RPMI7951 (cell line): ENCODE results near the gene GRID1. TPM values are rescaled to one million over a fixed set of nuclear protein-coding genes. Genes with fewer than 3 reads are reported as not detected.

Experiments
- DNase-seq: peaks from one replicate; pipeline ENCODE4 v3.0.0-alpha.2; 2012; ENCODE audit warnings: low read depth
- total RNA-seq: library from RNA; depleted of rRNA; stranded (reverse); fragments of >200 nt; shearing (Covaris generic); gene quantifications from 2 replicates; pipeline ENCODE4 v1.2.3, GENCODE V29; 2014

Gene GRID1
- total RNA-seq, 1 experiment from 2014 or later = not detected

DNA sequence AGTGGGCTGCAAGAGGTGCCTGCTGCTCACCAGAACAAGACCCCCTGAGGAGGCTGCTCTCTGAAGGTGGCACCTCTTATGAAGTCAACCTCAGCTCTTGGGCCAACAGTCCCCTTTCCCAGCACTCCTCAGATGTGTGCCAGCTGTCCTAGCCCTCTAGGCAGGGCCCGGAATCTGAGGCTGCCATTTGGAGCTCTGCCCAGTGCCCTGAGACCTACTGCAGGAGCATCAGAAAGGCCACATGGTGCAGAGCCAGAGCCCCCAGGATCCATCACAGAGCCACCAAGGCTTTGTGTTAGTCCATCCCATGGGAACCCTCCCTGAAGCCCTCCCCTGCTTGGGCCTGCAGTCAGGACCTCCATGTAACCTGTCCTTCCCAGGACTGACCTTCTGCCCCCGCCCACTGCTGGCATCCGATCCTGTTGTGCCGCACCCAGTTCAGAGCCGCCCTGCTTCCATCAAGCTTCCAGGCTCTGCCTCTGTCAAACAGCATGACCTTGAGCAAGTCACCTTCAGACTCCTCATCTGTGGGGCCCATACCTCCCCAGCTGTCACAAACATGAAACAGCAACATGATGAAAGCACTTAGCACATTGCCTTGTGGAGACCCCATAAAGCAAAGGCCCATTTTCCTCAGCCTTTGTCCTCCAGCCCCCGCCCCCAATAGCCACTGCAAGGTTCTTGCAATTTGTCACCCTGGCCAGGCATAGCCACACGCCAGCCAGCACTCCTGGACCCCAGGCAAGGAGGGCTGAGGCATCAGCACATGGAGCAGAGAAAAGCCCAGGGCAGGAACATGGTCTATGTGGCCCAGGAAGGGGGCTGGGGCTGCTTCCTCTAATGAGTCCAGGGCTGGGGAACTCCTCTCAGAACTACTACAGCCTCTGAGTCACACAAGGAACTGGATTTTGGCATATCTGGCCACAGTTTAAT lies 51.7 kb downstream of the GRID1 start:
- no peak for DNase-seq

DNA sequence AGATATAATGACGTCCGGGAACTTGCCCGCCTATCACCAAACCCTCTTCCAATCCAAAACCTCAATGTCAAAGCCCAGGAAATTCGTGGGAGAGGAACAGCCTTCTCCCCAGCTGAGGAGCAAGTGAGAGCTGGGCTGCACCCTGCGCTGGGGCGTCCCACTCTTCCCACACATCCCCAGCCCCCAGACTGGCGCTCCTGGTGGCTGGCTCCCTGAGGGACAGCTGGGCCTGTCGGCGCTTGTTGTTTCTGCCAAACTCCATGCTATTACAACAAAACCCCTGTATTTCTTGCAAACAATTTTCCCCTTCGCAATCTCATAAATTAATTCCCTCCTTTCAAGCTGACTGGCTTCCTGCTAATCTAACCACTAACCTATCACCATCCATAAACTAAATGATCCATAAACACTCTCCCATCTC lies 53.0 kb downstream of the GRID1 start:
- DNase-seq = no peak

DNA sequence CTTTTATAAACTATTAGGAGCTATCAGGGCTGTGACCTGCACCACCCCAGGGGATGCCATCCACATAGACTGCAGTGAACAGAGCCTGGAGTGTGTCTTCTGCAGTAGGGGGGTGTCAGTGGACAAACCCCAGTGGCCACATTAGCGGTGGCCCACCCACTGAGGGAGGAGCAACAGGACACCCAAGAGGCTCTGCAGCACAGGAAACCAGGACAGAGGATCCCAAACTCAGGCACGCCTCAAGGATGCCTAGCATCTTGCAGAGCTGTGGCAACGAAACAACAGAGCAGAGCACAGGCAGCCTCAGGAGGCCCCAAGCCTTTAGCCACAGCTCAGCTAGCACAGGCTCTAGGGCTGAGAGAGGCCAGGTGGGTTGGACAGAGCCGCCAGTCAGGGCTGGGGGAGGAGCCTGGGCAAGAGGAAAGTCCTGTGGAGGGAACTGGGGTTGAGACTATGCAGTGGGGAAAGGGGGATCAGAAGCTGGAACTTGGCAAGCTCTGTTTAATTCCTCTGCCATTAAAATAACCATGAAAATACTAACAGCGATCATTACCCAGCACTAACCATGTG lies 53.8 kb downstream of the GRID1 start:
- no peak for DNase-seq

DNA sequence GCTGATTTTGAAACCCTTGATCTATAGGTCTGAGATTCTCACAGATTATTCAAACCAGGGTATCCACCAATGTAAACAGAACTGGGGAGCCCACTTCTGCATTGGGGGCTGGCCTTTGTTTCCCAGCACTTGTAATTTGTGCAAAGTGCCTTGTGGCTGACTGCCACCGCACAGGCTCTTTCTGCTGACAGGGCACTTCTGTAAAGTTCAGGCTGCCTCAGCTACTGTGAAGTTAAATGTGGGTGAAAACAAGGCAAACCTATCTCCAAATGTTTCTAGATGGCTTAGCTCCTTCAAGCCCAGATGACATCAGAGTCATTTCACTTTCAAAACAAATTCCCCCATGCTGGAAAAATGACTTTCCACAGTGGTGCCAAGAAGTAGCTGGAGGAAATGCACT lies 54.7 kb downstream of the GRID1 start:
- no peak for DNase-seq

DNA sequence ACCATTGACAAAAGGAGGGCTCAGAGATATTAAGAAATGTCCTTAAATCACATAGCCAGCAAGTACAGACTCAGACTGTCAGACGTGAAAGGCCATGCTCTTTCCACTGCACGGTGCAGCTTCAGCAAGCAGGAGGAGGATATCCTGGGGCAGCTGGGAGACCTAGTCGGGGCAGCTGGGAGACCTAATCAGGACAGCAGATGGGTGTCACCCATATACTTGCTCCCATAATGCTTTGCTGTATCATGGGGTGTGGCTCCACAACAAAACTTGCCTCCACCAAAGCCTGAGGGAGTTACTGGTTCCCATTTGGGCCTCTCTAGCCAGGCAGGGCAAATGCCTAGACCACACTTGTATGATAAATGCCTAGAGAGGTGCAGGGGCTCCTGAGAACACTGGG lies 55.4 kb downstream of the GRID1 start:
- DNase-seq = no peak

DNA sequence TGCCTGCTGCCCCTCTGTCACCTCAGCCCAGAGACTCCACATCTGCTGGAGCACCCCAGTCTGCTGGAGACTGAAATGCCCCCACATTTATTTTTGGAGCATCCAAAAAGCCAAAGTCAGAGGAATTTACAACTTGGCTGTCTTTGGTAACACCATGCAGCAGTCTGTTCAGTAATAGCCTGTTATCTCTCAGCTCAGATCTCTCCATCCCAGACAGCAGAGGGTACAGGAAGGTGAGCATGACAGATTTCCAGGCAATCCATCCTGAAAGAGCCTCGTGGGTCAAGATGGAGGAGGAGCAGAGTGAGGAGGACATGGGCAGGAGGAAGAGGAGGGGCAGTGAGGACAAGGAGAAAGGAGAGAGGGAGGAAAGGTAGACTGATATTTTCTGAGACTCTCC lies 55.9 kb downstream of the GRID1 start:
- DNase-seq = no peak

DNA sequence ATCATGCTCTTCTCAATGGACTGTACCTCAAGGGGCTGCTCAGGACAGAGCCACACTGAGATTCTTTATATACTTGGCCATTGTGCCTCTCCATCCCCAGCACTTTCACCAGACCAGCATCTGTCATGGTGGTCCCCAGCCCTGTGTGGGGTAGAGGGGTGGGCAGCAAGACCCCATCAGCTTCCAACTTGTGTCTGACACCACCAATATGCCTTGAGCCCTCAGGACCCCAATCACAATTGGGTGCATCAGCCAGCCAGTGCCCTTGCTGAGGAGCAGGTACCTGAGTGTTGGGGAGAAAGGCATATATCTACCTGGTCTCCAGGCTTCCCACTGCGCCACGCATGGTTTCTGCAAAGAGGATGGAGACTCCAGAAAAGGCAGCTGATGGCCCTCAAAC lies 56.3 kb downstream of the GRID1 start:
- DNase-seq = no peak

DNA sequence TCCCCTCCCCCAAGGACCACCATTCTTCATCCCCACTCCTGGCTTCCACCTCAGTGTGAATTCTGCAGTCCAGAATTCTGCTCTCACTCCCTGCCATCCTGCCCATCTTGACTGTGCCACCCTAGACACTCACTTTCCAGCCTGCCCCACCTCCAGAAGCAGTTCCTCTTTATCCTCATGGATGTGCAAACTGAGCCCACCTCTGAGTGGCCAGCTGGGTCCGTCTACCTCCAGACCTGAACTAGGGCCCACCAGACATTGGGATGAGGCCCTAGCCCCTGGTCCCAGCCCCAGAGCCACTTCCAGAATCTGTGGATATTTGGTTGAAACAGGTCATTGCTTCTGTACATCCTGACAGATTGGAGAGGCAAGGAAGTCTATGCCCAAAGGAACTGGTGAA lies 58.5 kb downstream of the GRID1 start:
- DNase-seq = no peak

DNA sequence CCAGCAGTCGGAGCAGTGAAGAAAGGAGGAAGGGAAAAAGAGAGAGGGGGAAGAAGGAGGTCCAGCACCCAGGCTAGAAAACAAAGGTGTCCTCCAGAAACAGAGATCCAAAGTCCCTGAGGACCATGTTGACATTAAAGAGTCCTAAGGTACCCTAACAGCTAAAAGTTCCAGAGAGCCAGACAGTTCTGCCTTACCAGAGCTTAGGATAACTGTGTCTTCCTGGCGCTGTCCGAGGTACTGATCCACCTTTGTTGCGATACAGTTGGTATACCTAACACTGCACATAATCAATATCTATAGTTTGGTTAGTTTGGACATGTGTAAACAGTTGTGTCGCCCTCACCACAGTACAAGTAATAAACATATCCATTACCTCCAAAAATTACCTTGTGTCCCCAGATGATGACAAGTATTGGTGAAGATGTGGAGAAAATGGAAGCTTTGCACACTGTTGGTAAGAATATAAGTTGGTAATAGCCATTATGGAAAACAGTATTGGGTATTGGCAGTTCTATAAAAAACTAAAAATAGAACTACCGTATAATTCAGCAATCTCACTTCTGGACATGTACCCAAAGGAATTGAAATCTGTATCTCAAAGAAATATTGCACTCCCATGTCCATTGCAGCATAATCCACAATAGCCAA lies 59.8 kb downstream of the GRID1 start:
- DNase-seq = peak; percentile 2

DNA sequence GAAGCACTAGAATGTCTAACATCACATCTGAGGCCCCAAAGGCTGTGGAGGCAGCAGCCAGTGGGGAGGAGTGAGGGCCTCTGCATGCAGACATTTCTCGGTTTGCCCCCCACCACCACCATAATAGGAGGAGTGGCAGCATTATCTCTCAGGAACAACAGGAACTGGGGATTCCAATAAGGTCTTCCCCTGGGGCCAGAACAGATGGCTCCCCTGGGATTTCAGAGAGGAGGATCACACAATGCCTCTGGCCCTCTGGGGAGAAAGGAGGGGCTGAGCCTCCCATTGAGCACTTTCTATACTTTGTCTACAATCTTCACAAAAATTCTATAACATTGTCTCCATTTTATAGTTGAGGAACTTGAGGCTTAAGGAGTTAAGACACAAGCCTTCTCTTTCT lies 61.1 kb downstream of the GRID1 start:
- DNase-seq = no peak

DNA sequence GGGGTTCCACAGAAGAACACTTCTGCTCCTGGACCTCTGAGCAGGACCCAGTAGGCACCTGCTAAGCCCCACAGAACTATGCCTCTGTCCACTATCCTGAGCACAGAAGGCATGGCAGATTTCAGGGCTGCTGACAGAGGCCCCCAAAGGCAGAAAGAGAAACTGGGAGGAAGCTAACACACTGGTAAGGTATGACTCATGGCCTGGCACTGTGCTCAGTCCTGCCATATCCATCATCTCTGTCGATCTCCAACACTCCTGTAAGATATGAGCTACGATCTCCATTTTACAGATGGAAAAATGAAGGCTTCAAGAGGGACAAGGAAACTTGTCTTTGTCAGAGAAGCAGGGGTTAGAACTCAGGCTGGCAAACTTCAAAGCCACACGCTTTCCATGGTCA lies 62.2 kb downstream of the GRID1 start:
- no peak for DNase-seq

DNA sequence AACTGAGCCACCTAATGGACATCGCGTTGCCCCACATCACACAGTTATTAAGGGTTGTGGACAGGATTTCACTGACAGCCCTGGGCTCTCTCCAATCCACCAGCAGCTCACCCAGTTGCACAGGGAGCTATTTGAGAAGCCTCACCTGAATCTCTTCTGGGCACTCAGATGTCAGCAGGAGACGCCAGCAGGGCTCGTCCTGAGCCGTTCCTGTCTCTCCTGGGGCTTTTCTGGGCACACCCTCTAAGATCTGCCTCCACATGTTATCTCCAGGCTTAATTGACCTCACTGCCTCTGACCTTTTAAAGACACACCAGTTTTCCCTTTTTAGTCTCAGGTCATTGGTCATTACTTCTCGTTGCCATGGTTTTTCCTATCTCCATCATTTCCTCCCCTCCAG lies 63.0 kb downstream of the GRID1 start:
- DNase-seq = no peak

DNA sequence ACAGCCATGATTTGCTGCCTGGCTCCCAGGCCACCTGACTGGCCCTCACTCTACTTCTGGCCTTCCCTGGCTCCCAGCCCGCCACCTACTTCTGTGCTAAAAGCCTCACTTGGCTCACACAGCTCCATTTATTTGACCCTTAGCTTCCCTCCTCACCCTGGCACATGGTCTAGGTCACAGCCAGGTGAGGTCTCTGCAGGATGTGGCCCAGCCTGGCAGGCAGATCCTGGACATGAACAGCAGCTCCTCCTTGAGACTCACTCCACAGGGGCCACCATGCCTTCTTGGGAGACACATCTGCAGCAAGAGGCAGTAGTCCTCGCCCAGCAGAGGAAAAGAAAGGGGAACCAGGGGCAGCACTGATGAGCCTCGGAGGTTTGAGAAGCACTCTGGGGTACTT lies 64.6 kb downstream of the GRID1 start:
- DNase-seq = no peak

DNA sequence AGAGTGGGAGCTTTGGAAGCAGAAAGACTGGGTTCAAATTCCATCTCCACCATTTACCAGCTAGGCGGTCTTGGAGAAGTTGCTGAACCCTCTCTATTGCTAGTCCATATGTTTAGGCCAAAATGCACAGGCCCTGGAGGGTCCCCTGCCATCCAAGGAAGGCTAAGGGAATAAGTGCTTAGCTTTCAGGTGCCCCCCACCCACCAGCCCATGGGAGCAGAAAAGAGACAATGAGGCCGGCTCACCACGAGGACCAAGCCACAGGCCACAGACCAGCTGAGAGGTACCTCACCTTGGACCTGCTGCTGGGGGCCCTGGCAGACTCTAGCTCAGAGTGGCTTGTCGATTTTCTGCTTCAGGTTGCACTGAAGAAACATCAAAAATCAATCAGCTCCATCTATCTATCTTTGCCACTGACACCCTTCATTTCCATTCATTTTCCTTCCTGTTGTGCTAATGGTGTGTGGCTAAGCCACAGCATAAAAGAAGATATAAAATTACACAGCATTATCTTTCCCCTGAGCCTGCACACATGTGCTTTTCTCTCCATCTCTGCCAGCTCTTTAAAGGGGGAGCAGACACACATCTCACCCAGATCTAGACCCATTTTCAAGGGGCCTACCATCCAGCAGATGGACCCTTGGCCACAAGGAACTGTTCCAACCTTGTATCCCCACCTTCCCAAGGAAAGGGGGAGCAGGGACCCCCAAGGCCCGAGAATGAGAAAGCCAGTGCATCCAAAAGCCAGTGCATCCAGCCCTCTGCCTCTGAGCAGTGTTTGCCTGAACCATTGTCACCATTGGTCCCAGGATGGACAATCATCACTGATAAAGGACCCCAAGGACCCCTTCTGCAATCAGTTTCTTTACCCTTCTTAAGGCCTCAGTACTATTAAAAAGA lies 65.4 kb downstream of the GRID1 start:
- DNase-seq = no peak

DNA sequence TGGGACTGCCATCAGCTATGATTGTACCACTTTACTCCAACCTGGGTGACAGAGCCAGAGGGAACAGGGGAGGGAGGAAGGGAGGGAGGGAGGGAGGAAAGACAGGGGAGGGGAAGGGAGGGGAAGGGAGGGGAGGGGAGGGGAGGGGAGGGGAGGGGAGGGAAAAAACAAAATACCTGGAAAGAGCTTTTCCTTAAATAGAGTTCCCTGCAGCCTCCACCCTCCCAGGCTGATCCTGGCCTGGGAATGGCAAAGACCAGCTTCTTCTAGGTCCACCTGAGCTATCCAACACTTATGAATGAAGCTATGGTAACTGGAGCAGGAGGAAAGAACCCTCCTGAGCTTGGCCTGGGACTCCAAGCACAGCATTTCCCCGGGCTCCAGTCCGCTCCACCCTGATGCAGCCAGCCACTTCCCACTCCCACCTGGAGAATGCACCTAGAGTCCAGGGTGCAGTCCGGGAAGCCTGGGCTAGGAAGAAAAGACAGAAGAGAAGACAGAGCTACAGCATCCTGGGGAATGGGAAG lies 66.1 kb downstream of the GRID1 start:
- DNase-seq = no peak

DNA sequence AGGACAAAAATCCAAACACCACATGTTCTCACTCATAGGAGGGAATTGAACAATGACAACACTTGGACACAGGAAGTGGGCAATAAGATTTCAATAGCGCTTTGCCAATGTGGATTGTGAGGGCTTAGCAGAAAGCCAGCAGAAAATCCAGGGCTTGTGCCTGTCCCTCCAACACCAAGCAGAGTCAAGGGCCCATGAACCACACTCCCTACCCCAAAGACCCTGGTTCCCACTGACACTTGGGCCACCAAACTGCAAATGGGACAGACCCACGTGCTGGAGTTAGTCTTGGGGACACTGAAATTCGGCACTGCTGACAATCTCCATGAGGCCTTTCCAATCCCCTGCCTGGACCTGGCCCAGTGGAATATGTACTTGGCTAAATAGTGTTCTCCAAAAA lies 67.0 kb downstream of the GRID1 start:
- no peak for DNase-seq

DNA sequence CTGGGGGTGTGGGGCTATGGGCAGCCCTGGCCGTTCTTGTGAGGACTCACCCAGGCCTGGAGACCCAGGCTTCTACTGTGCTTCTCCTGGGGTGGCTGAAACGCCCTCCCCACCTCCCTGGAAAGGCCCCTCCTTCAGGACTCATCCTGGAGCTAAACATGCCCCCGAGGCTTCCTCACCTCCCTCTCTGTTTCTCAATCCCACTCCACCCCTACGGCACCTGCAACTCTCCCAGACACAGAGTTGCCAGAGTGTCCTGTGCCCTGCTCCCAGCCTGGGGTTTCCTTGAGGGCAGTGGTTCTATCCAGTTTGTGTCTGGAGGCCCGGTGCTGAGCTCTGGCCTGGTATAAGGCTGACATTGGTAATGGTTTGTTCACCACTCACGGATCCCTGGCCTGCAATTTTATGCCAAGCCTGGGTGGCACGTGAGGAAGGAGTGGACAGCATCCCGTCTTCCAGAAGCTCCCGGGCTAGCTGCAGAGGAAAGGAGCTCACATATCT lies 68.0 kb downstream of the GRID1 start:
- DNase-seq = no peak

DNA sequence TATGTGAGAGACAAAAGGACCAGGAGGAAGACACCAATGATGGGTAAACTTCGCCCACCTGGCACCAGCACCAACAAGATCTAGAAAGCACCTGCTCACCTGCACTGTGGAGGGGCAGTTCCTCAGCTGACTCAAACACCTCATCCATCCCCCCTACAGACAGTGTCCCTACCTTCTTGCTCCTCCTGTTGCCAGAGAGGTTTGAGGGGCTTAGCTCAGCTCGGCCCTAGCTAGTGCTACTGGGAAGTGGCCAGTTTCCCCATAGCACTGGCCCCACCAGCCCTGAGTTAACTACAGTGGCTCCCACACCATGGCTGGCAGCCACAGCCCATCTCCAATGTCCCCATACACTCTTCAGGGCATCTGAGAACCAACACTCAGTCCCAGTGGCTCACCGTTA lies 70.8 kb downstream of the GRID1 start:
- DNase-seq = no peak

DNA sequence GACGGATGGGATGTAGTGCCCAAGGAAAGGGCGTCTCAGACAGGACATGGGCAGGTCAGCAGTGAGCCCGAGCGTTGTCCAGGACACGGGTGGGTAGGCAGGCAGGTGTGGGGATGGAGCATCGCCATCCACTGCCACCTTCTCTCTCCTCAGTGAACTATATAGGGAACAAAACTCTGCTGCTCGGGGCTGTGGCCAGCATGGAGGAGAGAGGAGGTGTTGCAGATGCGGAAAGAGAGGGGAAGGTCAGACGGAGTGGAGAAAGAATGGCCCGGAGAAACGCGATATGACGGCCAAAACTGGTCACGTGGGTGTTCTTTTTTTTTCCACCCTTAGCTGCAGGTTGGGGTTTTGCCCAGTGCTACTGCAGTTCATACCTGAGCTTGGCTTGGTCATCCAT lies 71.2 kb downstream of the GRID1 start:
- no peak for DNase-seq

DNA sequence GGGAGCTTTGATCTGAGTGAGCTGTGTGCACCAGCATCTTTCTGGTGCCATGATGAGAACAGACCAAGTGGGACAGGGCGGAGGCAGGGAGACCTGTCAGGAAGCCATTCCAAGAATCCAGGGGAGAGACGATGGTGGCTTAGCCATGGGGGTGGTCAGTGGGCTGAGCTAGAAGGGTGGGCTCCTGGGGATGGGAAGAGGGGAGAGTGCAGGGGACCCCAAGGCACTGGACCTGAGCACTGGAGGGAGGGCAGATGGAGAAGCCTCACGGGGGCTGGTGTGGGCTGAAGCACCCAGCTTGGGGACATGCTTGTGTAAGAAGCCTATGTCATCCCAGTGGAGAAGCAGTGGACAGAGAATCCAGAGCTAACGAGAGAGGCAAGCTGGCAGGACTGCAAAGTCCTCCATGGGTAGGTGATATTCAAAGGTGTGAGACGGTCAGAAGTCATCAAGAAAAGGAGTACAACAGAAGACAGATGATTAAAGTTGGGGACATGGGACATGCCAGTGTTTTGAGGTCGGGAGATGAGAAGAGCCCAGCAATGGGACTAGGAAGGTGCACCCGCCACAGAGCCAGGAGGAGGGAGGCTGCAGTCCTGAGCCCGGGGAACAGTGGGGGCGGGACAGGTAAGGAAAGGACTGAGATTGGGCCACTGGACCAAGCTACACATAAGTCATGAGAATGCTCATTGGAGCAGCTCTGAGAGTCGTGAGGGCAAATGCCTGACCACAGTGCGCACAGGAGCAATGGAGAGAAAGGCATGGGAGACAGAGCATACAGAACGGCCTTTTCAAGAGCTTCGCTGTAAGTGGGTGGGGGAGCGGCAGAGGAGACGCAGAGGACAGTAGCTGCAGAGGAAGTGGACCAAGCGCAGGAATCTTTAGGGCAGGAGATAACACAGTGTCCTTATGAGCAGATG lies 72.0 kb downstream of the GRID1 start:
- DNase-seq = no peak
